Right cardiac atrium (tissue), 5 donors: Measurements from ENCODE around the gene FAM180A. TPM values are rescaled to one million over a fixed set of nuclear protein-coding genes. Genes with fewer than 3 reads are reported as not detected.

Experiments
- ATAC-seq, 2 donors: fragments of 200-7000 bp; cut with Tn5 transposase; one replicate each; pipeline versions ENCODE4 v1.8.0 to v1.9.1; 2020; ENCODE audit warnings: moderate library complexity in 2 of 2, mild to moderate bottlenecking in 1 of 2
- DNase-seq, 3 donors: peaks; one replicate each; pipeline ENCODE4 v3.0.0-alpha.2; 2020
- H3K27ac ChIP-seq: one replicate; pipeline ENCODE4 v1.5.1; 2013; ENCODE audit warnings: mild to moderate bottlenecking, low read length, control low read depth, moderate library complexity
- H3K27me3 ChIP-seq: one replicate; pipeline ENCODE4 v1.6.1; 2013; ENCODE audit not compliant: control insufficient read depth, insufficient read depth
- H3K4me1 ChIP-seq: one replicate; pipeline ENCODE4 v1.6.1; 2013; ENCODE audit warnings: low read length; ENCODE audit not compliant: control insufficient read depth, insufficient read depth
- H3K4me3 ChIP-seq: one replicate; pipeline ENCODE4 v1.5.1; 2013; ENCODE audit warnings: low read length, control low read depth
- H3K9me3 ChIP-seq: one replicate; pipeline ENCODE4 v1.6.1; 2013; ENCODE audit warnings: low read length; ENCODE audit not compliant: control insufficient read depth
- WGBS: extraction: QIAGEN DNeasy Blood & Tissue Kit; methylation state at CpG from one replicate; pipeline ENCODE4 v1.1.7; 2013; 5-methylcytosine and 5-hydroxymethylcytosine counted together
- intact Hi-C, 4 donors: fragments of 100-400 bp; cut with DNase I; formaldehyde crosslinking; loops; one replicate each; pipeline versions ENCODE4 v1.11.0 to v1.14.0; 2022 to 2023
- polyA plus RNA-seq: library from polyadenylated mRNA; stranded (reverse); fragments of 200-250 nt; gene quantifications from one replicate; pipeline ENCODE4 v1.2.3, GENCODE V29; 2013
- total RNA-seq, 4 donors: library from RNA; stranded (reverse); fragmentation: NEBNext Ultra II Directional; extraction: Animal tissue kit (Norgen Biotek cat#: 25700); gene quantifications; one replicate each; pipeline ENCODE4 v1.2.1, GENCODE V29; 2021
- donor health status: healthy with polysubstance abuse.
- donor health status: DM: no; HTN: yes; CAD: no.
- donor health status: DM: no; HTN: no; CAD: no.
- donor health status: DM: no; HTN: yes; CAD: no; lungs with severe emphysema.
- donor health status: DM: yes; HTN: yes; CAD: no.

The FAM180A gene
- total and polyA plus RNA-seq, 5 donors = 1.6 to 11.3 (median 6.4) TPM

- DNase-seq = no peak
- no peaks in the 10 kb centered on the region for H3K9me3 ChIP-seq
- ATAC-seq = no peak
- no peak overlapping the region for H3K4me3 ChIP-seq
- H3K27me3 ChIP-seq = no peaks in the 10 kb centered on the region
- H3K27ac ChIP-seq = no peak overlapping the region
- H3K4me1 ChIP-seq = peaks cover 8% of the 10 kb centered on the region
- WGBS = 80% methylated on average over 4 of the region's 4 CpGs
- intact Hi-C loops = no loop called here
Measured at GRCh38 chr7:135771961-135772638, 23.5 kb upstream of the FAM180A start.

GRCh38 chr7:135771051-135771450 is 22.4 kb upstream of the FAM180A start:
- DNase-seq = no peak
- ATAC-seq = no peak
- no peaks in the 10 kb centered on the region for H3K27me3 ChIP-seq
- peaks cover 8% of the 10 kb centered on the region for H3K4me1 ChIP-seq
- H3K27ac ChIP-seq = no peak overlapping the region
- H3K4me3 ChIP-seq = no peak overlapping the region
- intact Hi-C loops = no loop called here
- H3K9me3 ChIP-seq = no peaks in the 10 kb centered on the region
- 83% methylated on average over 1 of the region's 1 CpG for WGBS

- DNase-seq (no peak), ATAC-seq (no peak)
- Histone ChIP-seq H3K27me3 (no peaks in the 10 kb centered on the region), H3K9me3 (no peaks in the 10 kb centered on the region), H3K4me3 (no peak overlapping the region), H3K4me1 (peaks cover 8% of the 10 kb centered on the region), H3K27ac (no peak overlapping the region)
- 95% methylated on average over 6 of the region's 6 CpGs for WGBS
- intact Hi-C loops = no loop called here
Measured at GRCh38 chr7:135770139-135770710, 21.6 kb upstream of the FAM180A start.

GRCh38 chr7:135769005-135769802 is 20.6 kb upstream of the FAM180A start:
- peak overlapping the region; percentile 87 for H3K27ac ChIP-seq
- H3K9me3 ChIP-seq = no peaks in the 10 kb centered on the region
- peaks cover 8% of the 10 kb centered on the region for H3K4me1 ChIP-seq
- DNase-seq (peak; percentile 57 to 91 (median 87)), ATAC-seq (peak; percentile 78 to 93)
- no peak overlapping the region for H3K4me3 ChIP-seq
- 49% methylated on average over 7 of the region's 7 CpGs for WGBS
- intact Hi-C loops = no loop called here
- no peaks in the 10 kb centered on the region for H3K27me3 ChIP-seq

- no peaks in the 10 kb centered on the region for H3K9me3 ChIP-seq
- no peak for DNase-seq
- intact Hi-C loops = no loop called here
- H3K27ac ChIP-seq = peak overlapping the region; percentile 30
- H3K27me3 ChIP-seq = no peaks in the 10 kb centered on the region
- H3K4me1 ChIP-seq = peaks cover 8% of the 10 kb centered on the region
- 51% methylated on average over 4 of the region's 4 CpGs for WGBS
- ATAC-seq = no peak
- H3K4me3 ChIP-seq = no peak overlapping the region
Measured at GRCh38 chr7:135768467-135768866, 19.9 kb upstream of the FAM180A start.

GRCh38 chr7:135768064-135768463 is 19.5 kb upstream of the FAM180A start:
- H3K27ac ChIP-seq = no peak overlapping the region
- DNase-seq = no peak
- peak in 1 of 2 donors; percentile 15 for ATAC-seq

GRCh38 chr7:135763261-135763660 is 14.6 kb upstream of the FAM180A start:
- no peaks in the 10 kb centered on the region for H3K27me3 ChIP-seq
- intact Hi-C loops = no loop called here
- DNase-seq (no peak), ATAC-seq (no peak)
- H3K9me3 ChIP-seq = no peaks in the 10 kb centered on the region
- peaks cover 8% of the 10 kb centered on the region for H3K4me1 ChIP-seq
- WGBS = 83% methylated on average over 2 of the region's 2 CpGs
- no peak overlapping the region for H3K27ac ChIP-seq
- no peak overlapping the region for H3K4me3 ChIP-seq

More at GRCh38 chr7:135768064-135768463, 19.5 kb upstream of the FAM180A start:
- no peak overlapping the region for H3K4me3 ChIP-seq
- intact Hi-C loops = no loop called here
- WGBS = 66% methylated on average over 3 of the region's 3 CpGs
- peaks cover 8% of the 10 kb centered on the region for H3K4me1 ChIP-seq
- no peaks in the 10 kb centered on the region for H3K27me3 ChIP-seq
- no peaks in the 10 kb centered on the region for H3K9me3 ChIP-seq

- DNase-seq = peak in 2 of 3 donors; percentile 40 to 65
- intact Hi-C loops = no loop called here
Measured at GRCh38 chr7:135761751-135762488, 13.3 kb upstream of the FAM180A start.

GRCh38 chr7:135759532-135759931 is 10.9 kb upstream of the FAM180A start:
- 90% methylated on average over 4 of the region's 4 CpGs for WGBS
- intact Hi-C loops = no loop called here

More at GRCh38 chr7:135761751-135762488, 13.3 kb upstream of the FAM180A start:
- Histone ChIP-seq H3K27ac (peak overlapping the region; percentile 1), H3K9me3 (no peaks in the 10 kb centered on the region), H3K4me1 (peaks cover 8% of the 10 kb centered on the region), H3K4me3 (no peak overlapping the region), H3K27me3 (no peaks in the 10 kb centered on the region)
- WGBS = 60% methylated on average over 10 of the region's 10 CpGs
- peak; percentile 61 to 78 for ATAC-seq

GRCh38 chr7:135758531-135758932 is 9.9 kb upstream of the FAM180A start:
- 31% methylated on average over 5 of the region's 5 CpGs for WGBS
- peak overlapping the region; percentile 75 for H3K27ac ChIP-seq
- peak overlapping the region; percentile 30 for H3K4me3 ChIP-seq
- intact Hi-C loops = no loop called here
- H3K27me3 ChIP-seq = no peaks in the 10 kb centered on the region
- H3K4me1 ChIP-seq = peaks cover 8% of the 10 kb centered on the region
- DNase-seq (peak; percentile 65 to 81 (median 73)), ATAC-seq (peak; percentile 70 to 85)
- H3K9me3 ChIP-seq = no peaks in the 10 kb centered on the region

More at GRCh38 chr7:135759532-135759931, 10.9 kb upstream of the FAM180A start:
- Histone ChIP-seq H3K27me3 (no peaks in the 10 kb centered on the region), H3K27ac (no peak overlapping the region), H3K9me3 (no peaks in the 10 kb centered on the region), H3K4me1 (peaks cover 8% of the 10 kb centered on the region), H3K4me3 (no peak overlapping the region)
- no peak for DNase-seq
- ATAC-seq = no peak
